ENCODE results near the gene PITPNM3. TPM values are rescaled to one million over a fixed set of nuclear protein-coding genes. Genes with fewer than 3 reads are reported as not detected.

PITPNM3 gene
- total RNA-seq, 4 donors from 2014 or later: 12.7 to 51.6 (median 29.7) TPM

DNA sequence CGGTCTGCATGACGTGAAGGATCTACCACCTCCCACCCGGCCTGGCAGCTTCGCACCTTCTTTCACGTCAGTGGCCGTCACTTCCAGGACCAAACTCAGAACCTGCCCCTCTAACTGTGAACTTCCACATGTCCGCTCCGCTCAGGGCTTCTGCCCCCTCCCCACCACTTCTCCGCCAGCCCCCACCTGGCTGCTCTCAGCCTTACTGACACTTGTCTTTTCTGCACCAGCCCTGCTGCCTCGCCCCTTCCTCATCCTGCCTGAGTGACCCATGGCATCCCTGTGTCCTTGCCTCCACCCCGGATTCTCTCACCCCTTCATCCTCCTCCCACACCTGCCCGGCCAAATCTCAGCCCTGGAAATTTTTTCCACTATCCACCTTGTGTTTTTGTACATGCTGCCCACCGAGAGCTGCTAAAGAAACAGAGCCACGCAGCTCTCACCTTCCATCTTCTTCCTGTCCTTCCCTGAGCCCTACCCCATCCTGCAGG is 97.8 kb downstream of the PITPNM3 start:
- Histone ChIP-seq H3K4me1 (peaks cover 0 to 21% (median 16%) of the 10 kb centered on the region in 4 donors), H3K4me3 (no peak overlapping the region), H3K27me3 (peaks cover 5% of the 10 kb centered on the region), H3K9me3 (no peaks in the 10 kb centered on the region), H3K27ac (peak overlapping the region in 2 of 4 donors; percentile 53 to 65), H3K36me3 (no peaks in the 10 kb centered on the region)
- intact Hi-C loops (cut with DNase I; ENCODE audit: low total_unique reads) (no loop called here), in situ Hi-C loops (cut with MboI; ENCODE audit: low pct_ligation_motif_present in 1 of 4, low pct_unique_long_range_greater_than_20kb in 1 of 4, low sequenced_read_pairs in 3 of 4) (loop anchor here in 3 of 4 donors (25.0 kb wide), 1 partner anchor 179 kb away; the partner anchor contains the start of genes KIAA0753 (in 3 of the 3) and TXNDC17 (in 3 of the 3))
- 76 to 81% methylated on average over 9 to 14 of the region's 14 CpGs for WGBS, 2 donors (ENCODE audit: low coverage in 1 of 2)
- DNase-seq: no peak
- TF ChIP-seq EP300 (IDR thresholded peaks at IDR 0.05; ENCODE audit: low read depth) (no peak), POLR2AphosphoS5 (IDR thresholded peaks at IDR 0.05) (no peak), CTCF (IDR thresholded peaks at IDR 0.05) (no peak), POLR2A (IDR thresholded peaks at IDR 0.05) (no peak)

GRCh38 chr17:6457688-6458459 is 98.5 kb downstream of the PITPNM3 start:
- H3K27ac ChIP-seq: peak overlapping the region in 2 of 4 donors; percentile 56 to 65
- H3K27me3 ChIP-seq: peaks cover 5% of the 10 kb centered on the region
- no peaks in the 10 kb centered on the region for H3K9me3 ChIP-seq
- intact Hi-C loops (cut with DNase I; ENCODE audit: low total_unique reads) (no loop called here), in situ Hi-C loops (cut with MboI; ENCODE audit: low pct_ligation_motif_present in 1 of 4, low pct_unique_long_range_greater_than_20kb in 1 of 4, low sequenced_read_pairs in 3 of 4) (loop anchor here in 3 of 4 donors (25.0 kb wide), 1 partner anchor 179 kb away; the partner anchor contains the start of genes KIAA0753 (in 3 of the 3) and TXNDC17 (in 3 of the 3))
- TF ChIP-seq POLR2AphosphoS5 (IDR thresholded peaks at IDR 0.05) (no peak), EP300 (IDR thresholded peaks at IDR 0.05; ENCODE audit: low read depth) (no peak), POLR2A (IDR thresholded peaks at IDR 0.05) (no peak), CTCF (IDR thresholded peaks at IDR 0.05) (no peak)
- no peaks in the 10 kb centered on the region for H3K36me3 ChIP-seq
- H3K4me3 ChIP-seq: no peak overlapping the region
- H3K4me1 ChIP-seq: peaks cover 0 to 21% (median 16%) of the 10 kb centered on the region in 4 donors
- 40 to 77% methylated on average over 2 to 10 of the region's 10 CpGs for WGBS, 2 donors (ENCODE audit: low coverage in 1 of 2)
- peak; percentile 71 for DNase-seq

DNA sequence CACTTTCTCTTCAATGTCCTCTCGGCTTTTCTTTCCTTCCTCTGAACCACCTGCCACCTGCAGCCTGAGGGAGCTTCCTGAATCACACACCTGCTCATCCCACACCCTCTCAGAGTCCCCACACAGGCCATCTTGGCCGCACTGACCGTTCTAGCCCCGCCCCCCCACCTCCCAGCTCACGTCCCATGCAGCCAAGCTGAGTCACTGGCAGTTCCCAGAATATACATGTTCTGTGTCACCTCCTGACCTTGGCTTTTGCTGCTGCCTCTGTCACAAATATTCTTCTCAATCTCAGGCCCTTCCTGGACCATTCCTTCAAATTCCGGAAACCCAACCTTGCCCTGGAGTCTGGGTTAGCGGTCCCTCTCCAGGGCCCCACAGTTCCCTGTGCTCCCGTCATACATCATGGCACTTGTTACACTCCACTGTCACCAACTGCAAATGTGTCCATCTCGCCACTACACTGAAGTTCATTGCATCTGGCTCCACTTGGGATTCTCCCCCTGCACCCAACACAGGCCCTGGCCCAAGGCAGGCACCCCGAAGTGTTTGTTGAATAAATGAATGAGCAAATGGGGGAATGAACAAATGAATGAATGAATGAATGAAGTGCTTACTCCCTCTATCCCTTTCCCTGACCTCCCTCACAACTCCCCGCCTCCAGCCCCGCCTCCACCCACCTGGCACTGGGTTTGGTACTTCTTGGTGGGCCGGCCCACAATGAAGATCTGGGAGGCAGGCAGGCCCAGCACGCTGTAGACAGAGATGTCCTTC is 99.3 kb downstream of the PITPNM3 start:
- Histone ChIP-seq H3K9me3 (no peaks in the 10 kb centered on the region), H3K27me3 (peaks cover 5% of the 10 kb centered on the region), H3K36me3 (no peaks in the 10 kb centered on the region), H3K4me3 (no peak overlapping the region), H3K4me1 (peaks cover 0 to 21% (median 16%) of the 10 kb centered on the region in 4 donors), H3K27ac (peak overlapping the region in 2 of 4 donors; percentile 56 to 65)
- in situ Hi-C loops (cut with MboI; ENCODE audit: low pct_ligation_motif_present in 1 of 4, low pct_unique_long_range_greater_than_20kb in 1 of 4, low sequenced_read_pairs in 3 of 4): loop anchor here in 3 of 4 donors (25.0 kb wide), 1 partner anchor 180 kb away; the partner anchor contains the start of genes KIAA0753 (in 3 of the 3) and TXNDC17 (in 3 of the 3)
- no peak for TF ChIP-seq POLR2AphosphoS5 (IDR thresholded peaks at IDR 0.05)
- no peak for TF ChIP-seq EP300 (IDR thresholded peaks at IDR 0.05; ENCODE audit: low read depth)
- TF ChIP-seq CTCF (IDR thresholded peaks at IDR 0.05): no peak
- no peak for TF ChIP-seq POLR2A (IDR thresholded peaks at IDR 0.05)
- DNase-seq: peak; percentile 44
- intact Hi-C loops (cut with DNase I; ENCODE audit: low total_unique reads): no loop called here
- WGBS, 2 donors (ENCODE audit: low coverage in 1 of 2): 64 to 65% methylated on average over 4 to 12 of the region's 14 CpGs

All from transverse colon (tissue), 4 donors.